GM18907 (cell line): ENCODE results near the gene ZBTB3.
"Not testable (repeated sequence)": the region's sequence is repeated elsewhere in the genome, so short reads cannot be mapped to it uniquely, and the experiment has no call there.

Source experiments
- ATAC-seq: cut with Tn5 transposase; IDR thresholded peaks from one replicate; pipeline ENCODE4 v1.9.1; 2021; ENCODE audit warnings: mild to moderate bottlenecking, moderate library complexity; ENCODE audit not compliant: unreplicated experiment

The ZBTB3 gene

GRCh38 chr11:62753736-62754603 lies at the start of gene ZBTB3:
TSS of gene ZBTB3 (minus strand) at chr11:62754160. CDS start at chr11:62753664, 496 bp downstream.
- peak; percentile 95 for ATAC-seq

- no peak for ATAC-seq
Measured at GRCh38 chr11:62801071-62801470, 47.1 kb upstream of the ZBTB3 start.

- ATAC-seq, result no peak
Measured at GRCh38 chr11:62799486-62799885, 45.5 kb upstream of the ZBTB3 start.

- no peak for ATAC-seq
Measured at GRCh38 chr11:62796281-62796680, 42.3 kb upstream of the ZBTB3 start.

GRCh38 chr11:62794201-62794775 lies 40.3 kb upstream of the ZBTB3 start:
- ATAC-seq, result no peak

GRCh38 chr11:62792202-62792575 lies 38.2 kb upstream of the ZBTB3 start:
- no peak for ATAC-seq

- ATAC-seq, result peak; percentile 69
Measured at GRCh38 chr11:62791501-62792201, 37.7 kb upstream of the ZBTB3 start, which contains the start of gene TMEM223. TSS of gene TMEM223 (minus strand) at chr11:62792006. CDS start at chr11:62791994, 12 bp downstream.

- no peak for ATAC-seq
Measured at GRCh38 chr11:62789576-62789975, 35.6 kb upstream of the ZBTB3 start.

- no peak for ATAC-seq
Measured at GRCh38 chr11:62788991-62789390, 35.0 kb upstream of the ZBTB3 start.

GRCh38 chr11:62787005-62787759 lies 33.2 kb upstream of the ZBTB3 start, which contains the start of gene TMEM179B:
TSS of gene TMEM179B (plus strand) at chr11:62787402. CDS start at chr11:62787432, 30 bp downstream.
- peak; percentile 62 for ATAC-seq

- peak; percentile 69 for ATAC-seq
Measured at GRCh38 chr11:62786318-62787004, 32.5 kb upstream of the ZBTB3 start.

- no peak for ATAC-seq
Measured at GRCh38 chr11:62782753-62783152, 28.8 kb upstream of the ZBTB3 start.

- ATAC-seq, result no peak
Measured at GRCh38 chr11:62778441-62778840, 24.5 kb upstream of the ZBTB3 start.

GRCh38 chr11:62777389-62777788 lies 23.4 kb upstream of the ZBTB3 start:
- ATAC-seq, result no peak

- no peak for ATAC-seq
Measured at GRCh38 chr11:62775646-62776045, 21.7 kb upstream of the ZBTB3 start.

- ATAC-seq, result no peak
Measured at GRCh38 chr11:62774407-62774806, 20.4 kb upstream of the ZBTB3 start.

GRCh38 chr11:62771144-62772021 lies 17.4 kb upstream of the ZBTB3 start, which contains the start of gene TAF6L:
TSS of gene TAF6L (plus strand) at chr11:62771396. CDS start at chr11:62775784, 4,388 bp downstream.
- ATAC-seq, result peak; percentile 77

GRCh38 chr11:62770778-62771143 lies 16.8 kb upstream of the ZBTB3 start:
- ATAC-seq, result peak; percentile 12

GRCh38 chr11:62760867-62761227 lies 6.9 kb upstream of the ZBTB3 start:
- ATAC-seq, result not testable (repeated sequence)
